GM23338 (cell line): ENCODE data around the gene LENEP. TPM values are rescaled to one million over a fixed set of nuclear protein-coding genes. Genes with fewer than 3 reads are reported as not detected.

Experiments used
- CREB1 ChIP-seq: fragments of 250-450 bp; sonication (Bioruptor Pico); IDR thresholded peaks from 2 replicates; pipeline ENCODE4 v1.5.0; 2020; ENCODE audit warnings: low read depth, mild to moderate bottlenecking, moderate library complexity
- NANOG ChIP-seq: IDR thresholded peaks from 2 replicates; pipeline ENCODE4 v1.6.1; 2016; ENCODE audit warnings: antibody characterized with exemption, borderline replicate concordance
- ZNF331 ChIP-seq: fragments of 250-450 bp; sonication (Bioruptor Pico); IDR thresholded peaks from 2 replicates; pipeline ENCODE4 v1.5.0; 2020; ENCODE audit warnings: low read depth, mild to moderate bottlenecking, moderate library complexity
- ZNF462 ChIP-seq: fragments of 250-450 bp; sonication (Bioruptor Pico); IDR thresholded peaks from 2 replicates; pipeline ENCODE4 v1.5.0; 2020; ENCODE audit warnings: mild to moderate bottlenecking, moderate library complexity
- polyA plus RNA-seq: library from polyadenylated mRNA; unstranded; fragments of >200 nt; fragmentation: Nextera tagmentation; extraction: Ambion mirVana; gene quantifications from 2 replicates; pipeline ENCODE4 v1.2.1, GENCODE V29; 2016
- total RNA-seq: library from RNA; depleted of rRNA; stranded (reverse); fragments of >200 nt; shearing (Covaris generic); gene quantifications from 2 replicates; pipeline ENCODE4 v1.2.3, GENCODE V29; 2014
- TF ChIP-seq, protein P1 (sequence below): IDR thresholded peaks from one replicate; pipeline ENCODE4 v1.6.1; 2018; ENCODE audit warnings: antibody characterized with exemption; ENCODE audit not compliant: unreplicated experiment

The LENEP gene
- total and polyA plus RNA-seq, 2 experiments from 2014 or later: 1.6 TPM; not detected in 1

DNA sequence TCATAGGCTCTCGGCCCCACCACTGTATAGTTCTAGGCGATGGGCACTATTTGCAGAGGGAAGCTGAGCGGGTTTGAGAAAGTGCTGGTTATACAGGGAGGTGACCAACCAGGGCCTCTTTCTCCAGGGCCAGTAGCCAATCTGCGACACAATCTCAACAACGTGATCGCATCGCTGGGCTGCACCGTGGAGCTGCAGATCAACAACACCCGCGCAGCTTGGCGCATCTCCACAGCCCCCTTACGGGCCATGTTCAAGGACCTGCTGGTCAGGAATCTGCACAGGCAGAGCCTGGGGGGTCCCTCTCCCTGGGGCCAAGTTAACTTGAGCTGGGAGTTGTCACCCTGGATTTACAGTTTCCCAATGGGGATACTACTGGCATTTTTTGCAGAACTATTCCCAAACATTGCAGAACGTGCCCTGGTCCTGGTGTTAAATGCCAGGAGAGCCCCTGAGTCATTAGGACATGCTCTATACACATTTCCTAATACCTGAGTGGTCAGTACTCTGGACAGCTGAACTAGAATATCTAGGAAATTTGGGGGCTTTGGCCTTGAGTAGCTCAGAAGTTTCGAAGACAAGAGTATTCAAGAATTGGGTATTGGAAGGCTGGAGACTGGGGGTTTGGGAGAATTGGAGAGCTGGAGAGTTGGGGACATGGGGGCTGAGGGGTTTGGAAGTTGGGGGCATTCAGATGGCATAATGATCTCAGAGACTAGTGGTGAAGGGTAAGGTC lies 47.1 kb downstream of the LENEP start (continued):
- TF ChIP-seq ZNF462 (CRISPR knock-in tag) (no peak), ZNF331 (CRISPR knock-in tag) (no peak), NANOG (no peak), CREB1 (no peak)
- TF ChIP-seq, protein P1, sequence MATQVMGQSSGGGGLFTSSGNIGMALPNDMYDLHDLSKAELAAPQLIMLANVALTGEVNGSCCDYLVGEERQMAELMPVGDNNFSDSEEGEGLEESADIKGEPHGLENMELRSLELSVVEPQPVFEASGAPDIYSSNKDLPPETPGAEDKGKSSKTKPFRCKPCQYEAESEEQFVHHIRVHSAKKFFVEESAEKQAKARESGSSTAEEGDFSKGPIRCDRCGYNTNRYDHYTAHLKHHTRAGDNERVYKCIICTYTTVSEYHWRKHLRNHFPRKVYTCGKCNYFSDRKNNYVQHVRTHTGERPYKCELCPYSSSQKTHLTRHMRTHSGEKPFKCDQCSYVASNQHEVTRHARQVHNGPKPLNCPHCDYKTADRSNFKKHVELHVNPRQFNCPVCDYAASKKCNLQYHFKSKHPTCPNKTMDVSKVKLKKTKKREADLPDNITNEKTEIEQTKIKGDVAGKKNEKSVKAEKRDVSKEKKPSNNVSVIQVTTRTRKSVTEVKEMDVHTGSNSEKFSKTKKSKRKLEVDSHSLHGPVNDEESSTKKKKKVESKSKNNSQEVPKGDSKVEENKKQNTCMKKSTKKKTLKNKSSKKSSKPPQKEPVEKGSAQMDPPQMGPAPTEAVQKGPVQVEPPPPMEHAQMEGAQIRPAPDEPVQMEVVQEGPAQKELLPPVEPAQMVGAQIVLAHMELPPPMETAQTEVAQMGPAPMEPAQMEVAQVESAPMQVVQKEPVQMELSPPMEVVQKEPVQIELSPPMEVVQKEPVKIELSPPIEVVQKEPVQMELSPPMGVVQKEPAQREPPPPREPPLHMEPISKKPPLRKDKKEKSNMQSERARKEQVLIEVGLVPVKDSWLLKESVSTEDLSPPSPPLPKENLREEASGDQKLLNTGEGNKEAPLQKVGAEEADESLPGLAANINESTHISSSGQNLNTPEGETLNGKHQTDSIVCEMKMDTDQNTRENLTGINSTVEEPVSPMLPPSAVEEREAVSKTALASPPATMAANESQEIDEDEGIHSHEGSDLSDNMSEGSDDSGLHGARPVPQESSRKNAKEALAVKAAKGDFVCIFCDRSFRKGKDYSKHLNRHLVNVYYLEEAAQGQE: no peak
